Central memory CD8-positive, alpha-beta T cell (primary cell): Measurements from ENCODE around the gene KRT17.

Experiments
- ATAC-seq: fragments of 150-1000 bp; cut with Tn5 transposase; replicated peaks from 2 replicates; pipeline ENCODE4 v1.10.0; 2022; ENCODE audit warnings: mild to moderate bottlenecking, moderate FRiP score, moderate number of reproducible peaks; ENCODE audit not compliant: poor library complexity, severe bottlenecking; ENCODE audit errors: extremely low read depth
- DNase-seq, 2 donors: peaks; one replicate each; pipeline ENCODE4 v3.0.0; 2021; ENCODE audit warnings: low spot score in 2 of 2
- H3K27ac Mint-ChIP-seq: one replicate; pipeline ENCODE4 v1.8.0; 2022; ENCODE audit warnings: low read depth, mild to moderate bottlenecking, moderate library complexity, mixed read lengths
- H3K27me3 Mint-ChIP-seq: one replicate; pipeline ENCODE4 v1.8.0; 2022; ENCODE audit warnings: mixed read lengths
- H3K36me3 Mint-ChIP-seq: one replicate; pipeline ENCODE4 v1.8.0; 2022; ENCODE audit warnings: mild to moderate bottlenecking, moderate library complexity, mixed read lengths; ENCODE audit not compliant: insufficient read depth
- H3K4me1 Mint-ChIP-seq: one replicate; pipeline ENCODE4 v1.8.0; 2022; ENCODE audit warnings: mixed read lengths
- H3K4me3 Mint-ChIP-seq: one replicate; pipeline ENCODE4 v1.8.0; 2022; ENCODE audit warnings: mild to moderate bottlenecking, moderate library complexity, mixed read lengths
- H3K9me3 Mint-ChIP-seq: one replicate; pipeline ENCODE4 v1.8.0; 2022; ENCODE audit warnings: mixed read lengths

The KRT17 gene

GRCh38 chr17:41602524-41602923, 21.9 kb downstream of the KRT17 start:
- H3K36me3 Mint-ChIP-seq = peaks cover 6% of the 10 kb centered on the region
- H3K9me3 Mint-ChIP-seq = peaks cover 19% of the 10 kb centered on the region
- no peak overlapping the region for H3K27ac Mint-ChIP-seq
- no peak for DNase-seq
- H3K4me3 Mint-ChIP-seq = no peak overlapping the region
- no peak for ATAC-seq
- H3K4me1 Mint-ChIP-seq = no peaks in the 10 kb centered on the region
- H3K27me3 Mint-ChIP-seq = peaks cover 53% of the 10 kb centered on the region

GRCh38 chr17:41600318-41600717, 24.1 kb downstream of the KRT17 start:
- no peak overlapping the region for H3K27ac Mint-ChIP-seq
- peaks cover 32% of the 10 kb centered on the region for H3K27me3 Mint-ChIP-seq
- DNase-seq (no peak), ATAC-seq (no peak)
- H3K4me1 Mint-ChIP-seq = no peaks in the 10 kb centered on the region
- no peaks in the 10 kb centered on the region for H3K9me3 Mint-ChIP-seq
- peaks cover 4% of the 10 kb centered on the region for H3K36me3 Mint-ChIP-seq
- no peak overlapping the region for H3K4me3 Mint-ChIP-seq

- H3K4me3 Mint-ChIP-seq = no peak overlapping the region
- H3K4me1 Mint-ChIP-seq = no peaks in the 10 kb centered on the region
- DNase-seq (no peak), ATAC-seq (no peak)
- no peak overlapping the region for H3K27ac Mint-ChIP-seq
- peaks cover 32% of the 10 kb centered on the region for H3K27me3 Mint-ChIP-seq
- H3K9me3 Mint-ChIP-seq = no peaks in the 10 kb centered on the region
- H3K36me3 Mint-ChIP-seq = peaks cover 4% of the 10 kb centered on the region
Observed at GRCh38 chr17:41599680-41600079, 24.7 kb downstream of the KRT17 start.

DNA sequence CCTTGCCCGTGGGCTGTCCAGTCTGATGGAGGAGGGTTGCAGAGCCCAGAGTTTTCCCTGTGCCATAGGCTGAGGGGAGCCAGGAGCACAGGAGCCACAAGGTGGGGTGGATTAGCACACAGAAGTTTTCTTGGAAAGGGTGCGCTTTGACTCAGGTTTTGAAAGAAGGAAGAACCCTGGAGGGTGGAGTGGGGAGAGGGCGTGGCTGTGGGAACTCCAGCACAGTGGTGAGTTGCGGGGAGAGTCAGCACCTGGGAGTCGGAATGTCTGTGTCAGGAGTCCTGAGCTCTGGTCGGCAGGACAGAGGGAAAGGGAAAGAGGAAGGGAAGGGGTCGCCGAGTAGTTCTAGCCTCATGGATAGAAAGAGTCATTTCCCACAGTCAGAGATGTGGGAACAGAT, 28.8 kb downstream of the KRT17 start:
- no peak overlapping the region for H3K27ac Mint-ChIP-seq
- no peak for DNase-seq

DNA sequence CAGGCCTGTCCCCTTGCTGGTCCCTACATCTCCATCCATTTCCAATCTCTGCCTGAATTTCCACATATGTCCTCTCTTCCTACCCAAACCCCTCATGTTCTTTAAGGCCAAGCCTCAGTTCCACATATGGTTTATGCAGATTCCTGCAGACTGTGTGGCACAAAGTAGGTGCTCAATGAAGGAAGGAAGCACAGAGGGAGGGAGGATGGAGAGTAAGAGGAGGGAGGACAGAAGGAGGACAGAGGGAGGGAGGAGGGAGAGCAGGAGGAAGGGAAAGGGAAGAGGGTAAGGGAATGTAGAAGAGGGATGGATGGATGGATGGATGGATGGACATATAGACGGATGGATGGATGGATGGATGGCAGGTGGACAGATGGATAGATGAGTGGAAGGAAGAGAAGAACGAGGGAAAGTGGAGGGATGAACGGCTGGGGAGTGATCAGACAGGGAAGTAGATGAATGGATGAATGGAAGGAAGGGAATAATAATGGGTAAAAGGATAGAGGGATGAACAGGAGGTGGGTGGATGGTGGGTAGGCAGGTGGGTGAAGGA, 29.9 kb downstream of the KRT17 start:
- DNase-seq (no peak), ATAC-seq (no peak)
- H3K27me3 Mint-ChIP-seq = peaks cover 28% of the 10 kb centered on the region
- H3K27ac Mint-ChIP-seq = no peak overlapping the region
- H3K4me1 Mint-ChIP-seq = no peaks in the 10 kb centered on the region
- H3K36me3 Mint-ChIP-seq = peaks cover 4% of the 10 kb centered on the region
- no peaks in the 10 kb centered on the region for H3K9me3 Mint-ChIP-seq
- no peak overlapping the region for H3K4me3 Mint-ChIP-seq

More for the DNA sequence above, 28.8 kb downstream of the KRT17 start:
- Mint-ChIP-seq H3K27me3 (peaks cover 20% of the 10 kb centered on the region), H3K36me3 (peaks cover 4% of the 10 kb centered on the region), H3K9me3 (no peaks in the 10 kb centered on the region), H3K4me3 (no peak overlapping the region), H3K4me1 (no peaks in the 10 kb centered on the region)
- no peak for ATAC-seq

DNA sequence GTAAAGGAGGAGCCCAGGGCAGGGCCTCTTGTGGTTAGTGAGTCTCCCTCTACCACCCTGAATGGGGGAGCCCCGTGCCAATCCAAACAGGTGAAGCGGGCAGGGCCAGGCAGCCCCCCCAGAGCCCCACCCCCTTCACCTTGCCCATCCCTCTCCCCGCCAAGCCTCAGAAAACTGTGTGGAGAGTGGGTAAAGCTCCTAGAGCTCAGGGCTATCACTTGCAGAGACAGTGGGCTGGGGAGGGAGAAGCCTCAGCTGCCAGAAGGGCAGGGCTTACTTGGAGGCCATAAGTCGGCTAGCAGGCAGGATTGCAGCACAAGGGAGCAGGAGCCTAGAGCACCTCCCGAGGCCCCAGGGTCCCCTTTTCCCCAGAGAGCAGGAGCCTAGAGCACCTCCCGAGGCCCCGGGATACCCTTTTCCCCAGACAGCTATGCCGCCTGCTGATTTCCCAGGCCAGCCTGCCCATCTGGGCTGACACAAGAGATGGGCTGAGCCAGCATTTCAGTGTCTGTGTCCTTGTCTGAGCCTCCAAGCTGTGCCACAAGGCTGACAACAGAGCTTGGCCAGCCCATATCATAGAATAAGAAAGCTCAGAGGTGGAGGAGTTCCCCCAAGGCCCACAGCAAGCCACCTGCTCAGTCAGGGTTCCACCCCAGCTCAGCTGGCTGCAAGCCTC, 30.9 kb downstream of the KRT17 start:
- no peak for DNase-seq
- Mint-ChIP-seq H3K9me3 (no peaks in the 10 kb centered on the region), H3K4me1 (no peaks in the 10 kb centered on the region), H3K4me3 (no peak overlapping the region), H3K27me3 (peaks cover 38% of the 10 kb centered on the region), H3K27ac (no peak overlapping the region), H3K36me3 (no peaks in the 10 kb centered on the region)
- no peak for ATAC-seq

- Mint-ChIP-seq H3K27ac (no peak overlapping the region), H3K9me3 (no peaks in the 10 kb centered on the region), H3K4me1 (no peaks in the 10 kb centered on the region), H3K36me3 (no peaks in the 10 kb centered on the region), H3K27me3 (peaks cover 42% of the 10 kb centered on the region), H3K4me3 (no peak overlapping the region)
- DNase-seq (no peak), ATAC-seq (no peak)
Observed at GRCh38 chr17:41592601-41593305, 31.6 kb downstream of the KRT17 start.

- DNase-seq (no peak), ATAC-seq (no peak)
- Mint-ChIP-seq H3K4me1 (no peaks in the 10 kb centered on the region), H3K36me3 (no peaks in the 10 kb centered on the region), H3K27me3 (peaks cover 64% of the 10 kb centered on the region), H3K4me3 (no peak overlapping the region), H3K9me3 (no peaks in the 10 kb centered on the region), H3K27ac (no peak overlapping the region)
Observed at GRCh38 chr17:41589301-41589700, 35.1 kb downstream of the KRT17 start.

DNA sequence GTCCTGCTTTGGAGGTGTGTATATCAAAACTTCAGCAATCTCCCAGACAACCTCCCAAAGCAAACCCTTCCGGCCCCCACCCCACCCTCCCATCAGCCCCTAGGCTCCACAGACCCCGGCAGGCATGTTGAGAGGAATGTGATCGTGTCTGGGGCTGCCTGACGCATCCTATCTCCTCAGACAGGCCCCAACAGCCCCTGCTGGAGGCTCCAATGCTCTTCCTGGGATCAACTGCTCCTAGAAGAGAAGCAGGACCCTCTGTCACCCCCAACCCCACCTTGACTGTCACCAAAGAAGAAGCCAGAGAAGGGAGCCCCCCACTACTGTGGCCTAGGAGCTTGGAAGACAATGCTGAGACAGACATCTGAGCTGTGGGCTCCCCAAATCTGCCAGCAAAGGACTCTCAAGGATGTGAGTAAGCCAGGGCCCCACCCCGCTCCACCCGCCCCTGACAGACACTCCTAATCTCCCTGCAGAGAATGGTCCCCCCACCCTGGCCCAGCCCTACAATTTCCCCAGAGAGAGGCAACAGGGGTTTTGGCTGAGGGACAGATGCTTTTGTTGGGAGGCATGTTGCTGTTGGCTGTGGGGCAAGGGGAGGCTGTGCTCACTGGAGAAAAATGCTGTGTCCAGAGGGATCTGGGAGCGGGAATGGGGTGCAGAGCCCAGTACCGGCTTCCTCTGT, 36.1 kb downstream of the KRT17 start:
- peaks cover 75% of the 10 kb centered on the region for H3K27me3 Mint-ChIP-seq
- no peaks in the 10 kb centered on the region for H3K4me1 Mint-ChIP-seq

GRCh38 chr17:41586863-41587495, 37.4 kb downstream of the KRT17 start, which contains the start of gene KRT14:
Gene KRT14, minus strand, starts transcription at chr17:41586895. Its CDS starts 61 bp downstream, at chr17:41586834.
- H3K9me3 Mint-ChIP-seq = no peaks in the 10 kb centered on the region
- DNase-seq (no peak), ATAC-seq (no peak)
- no peaks in the 10 kb centered on the region for H3K36me3 Mint-ChIP-seq
- H3K4me3 Mint-ChIP-seq = no peak within 1 kb of the TSS
- no peak within 1 kb of the TSS for H3K27ac Mint-ChIP-seq
- peaks cover 85% of the 10 kb centered on the region for H3K27me3 Mint-ChIP-seq
- H3K4me1 Mint-ChIP-seq = no peaks in the 10 kb centered on the region

More for the DNA sequence above, 36.1 kb downstream of the KRT17 start:
- Mint-ChIP-seq H3K36me3 (no peaks in the 10 kb centered on the region), H3K27ac (no peak overlapping the region), H3K4me3 (no peak overlapping the region), H3K9me3 (no peaks in the 10 kb centered on the region)
- ATAC-seq (no peak), DNase-seq (no peak)

GRCh38 chr17:41585301-41586056, 38.9 kb downstream of the KRT17 start:
- H3K4me1 Mint-ChIP-seq = no peaks in the 10 kb centered on the region
- peaks cover 92% of the 10 kb centered on the region for H3K27me3 Mint-ChIP-seq
- H3K9me3 Mint-ChIP-seq = no peaks in the 10 kb centered on the region
- no peak overlapping the region for H3K4me3 Mint-ChIP-seq
- no peaks in the 10 kb centered on the region for H3K36me3 Mint-ChIP-seq
- H3K27ac Mint-ChIP-seq = no peak overlapping the region
- ATAC-seq (no peak), DNase-seq (no peak)
